GM21526 (cell line): ENCODE measurements around the gene NELFE.
A peak's percentile ranks its signal among the peaks of the same experiment; 100 is the strongest.
"Not testable (repeated sequence)": the region's sequence is repeated elsewhere in the genome, so short reads cannot be mapped to it uniquely, and the experiment has no call there.

Experiments
- ATAC-seq: cut with Tn5 transposase; IDR thresholded peaks from one replicate; pipeline ENCODE4 v1.9.1; 2021; ENCODE audit warnings: moderate library complexity; ENCODE audit not compliant: unreplicated experiment, low FRiP score

NELFE gene

GRCh38 chr6:31976065-31976464 lies 17.3 kb upstream of the NELFE start:
- not testable (repeated sequence) for ATAC-seq

- no peak for ATAC-seq
These were observed 14.1 kb upstream of the NELFE start for GRCh38 chr6:31972709-31973350.

GRCh38 chr6:31971993-31972708 lies 13.4 kb upstream of the NELFE start, which contains the start of gene DXO:
Gene DXO (minus strand): TSS chr6:31972138. CDS start chr6:31971675, 463 bp downstream.
- ATAC-seq, result peak; percentile 68

GRCh38 chr6:31971279-31971992 lies 12.7 kb upstream of the NELFE start:
- no peak for ATAC-seq

GRCh38 chr6:31970604-31971271 lies 12.0 kb upstream of the NELFE start:
- ATAC-seq, result no peak

GRCh38 chr6:31969712-31970603 lies 11.2 kb upstream of the NELFE start:
- no peak for ATAC-seq

- no peak for ATAC-seq
These were observed 10.3 kb upstream of the NELFE start for GRCh38 chr6:31968791-31969711.

GRCh38 chr6:31968326-31968725 lies 9.6 kb upstream of the NELFE start:
- ATAC-seq, result no peak

- no peak for ATAC-seq
These were observed 9.2 kb upstream of the NELFE start for GRCh38 chr6:31967926-31968320.

GRCh38 chr6:31966997-31967925 lies 8.5 kb upstream of the NELFE start:
- no peak for ATAC-seq

- ATAC-seq, result no peak
These were observed 7.7 kb upstream of the NELFE start for GRCh38 chr6:31966506-31966905.

- no peak for ATAC-seq
These were observed 6.9 kb upstream of the NELFE start for GRCh38 chr6:31965700-31966099.

- ATAC-seq, result no peak
These were observed 5.2 kb upstream of the NELFE start for GRCh38 chr6:31963921-31964320.

GRCh38 chr6:31961616-31962015 lies 2.8 kb upstream of the NELFE start:
- no peak for ATAC-seq

- ATAC-seq, result peak; percentile 14
These were observed 395 bp downstream of the NELFE start for GRCh38 chr6:31958412-31958740.

- no peak for ATAC-seq
These were observed 2.0 kb downstream of the NELFE start for GRCh38 chr6:31956796-31957195.

- ATAC-seq, result no peak
These were observed 4.3 kb downstream of the NELFE start for GRCh38 chr6:31954511-31954910.

- ATAC-seq, result no peak
These were observed 5.9 kb downstream of the NELFE start for GRCh38 chr6:31952890-31953289.
